OCI-LY7 (cell line): ENCODE data around the gene PRKN.

Source experiments
- EZH2phosphoT487 ChIP-seq: fragments of 200-600 bp; sonication (generic); IDR thresholded peaks from 2 replicates; pipeline ENCODE4 v1.6.1; 2018; ENCODE audit warnings: low read depth, borderline replicate concordance, mild to moderate bottlenecking, mixed run types, antibody characterized with exemption, low read length, moderate library complexity, mixed read lengths
- TF ChIP-seq, protein P1 (sequence below): fragments of 200-600 bp; sonication (generic); conservative IDR thresholded peaks from 2 replicates; pipeline ENCODE4 v1.5.1; 2014; ENCODE audit warnings: mild to moderate bottlenecking, antibody characterized with exemption, low read length, moderate library complexity, mixed read lengths

GRCh38 chr6:161407115-161407514 is 1320.5 kb downstream of the PRKN start:
- TF ChIP-seq, protein P1, sequence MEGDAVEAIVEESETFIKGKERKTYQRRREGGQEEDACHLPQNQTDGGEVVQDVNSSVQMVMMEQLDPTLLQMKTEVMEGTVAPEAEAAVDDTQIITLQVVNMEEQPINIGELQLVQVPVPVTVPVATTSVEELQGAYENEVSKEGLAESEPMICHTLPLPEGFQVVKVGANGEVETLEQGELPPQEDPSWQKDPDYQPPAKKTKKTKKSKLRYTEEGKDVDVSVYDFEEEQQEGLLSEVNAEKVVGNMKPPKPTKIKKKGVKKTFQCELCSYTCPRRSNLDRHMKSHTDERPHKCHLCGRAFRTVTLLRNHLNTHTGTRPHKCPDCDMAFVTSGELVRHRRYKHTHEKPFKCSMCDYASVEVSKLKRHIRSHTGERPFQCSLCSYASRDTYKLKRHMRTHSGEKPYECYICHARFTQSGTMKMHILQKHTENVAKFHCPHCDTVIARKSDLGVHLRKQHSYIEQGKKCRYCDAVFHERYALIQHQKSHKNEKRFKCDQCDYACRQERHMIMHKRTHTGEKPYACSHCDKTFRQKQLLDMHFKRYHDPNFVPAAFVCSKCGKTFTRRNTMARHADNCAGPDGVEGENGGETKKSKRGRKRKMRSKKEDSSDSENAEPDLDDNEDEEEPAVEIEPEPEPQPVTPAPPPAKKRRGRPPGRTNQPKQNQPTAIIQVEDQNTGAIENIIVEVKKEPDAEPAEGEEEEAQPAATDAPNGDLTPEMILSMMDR: no peak
- no peak for TF ChIP-seq EZH2phosphoT487
